GM21717 (cell line): ENCODE data around the gene LGMN.

Experiments used
- ATAC-seq: cut with Tn5 transposase; IDR thresholded peaks from one replicate; pipeline ENCODE4 v1.9.1; 2021; ENCODE audit warnings: mild to moderate bottlenecking, moderate library complexity; ENCODE audit not compliant: unreplicated experiment

The LGMN gene

GRCh38 chr14:92656306-92657081 is 91.9 kb downstream of the LGMN start:
- ATAC-seq: no peak

GRCh38 chr14:92655419-92656201 is 92.8 kb downstream of the LGMN start:
- ATAC-seq: no peak

GRCh38 chr14:92654239-92654901 is 94.1 kb downstream of the LGMN start:
- no peak for ATAC-seq
